OCI-LY1 (cell line): ENCODE data around the gene F2R.

ENCODE experiments used
- H2AFZ ChIP-seq: fragments of 200-600 bp; sonication (generic), shearing (Covaris generic); 2 replicates; pipeline ENCODE4 v1.6.0; 2014; ENCODE audit warnings: antibody characterized with exemption, mild to moderate bottlenecking, low read length
- H3F3A ChIP-seq: fragments of 200-600 bp; sonication (generic), shearing (Covaris generic); 2 replicates; pipeline ENCODE4 v1.6.0; 2014; ENCODE audit warnings: mild to moderate bottlenecking, antibody characterized with exemption, low read length, moderate library complexity; ENCODE audit not compliant: insufficient read depth
- H3K27ac ChIP-seq: fragments of 200-600 bp; sonication (generic); 2 replicates; pipeline ENCODE4 v1.5.1; 2014; ENCODE audit warnings: low read length, mixed run types, mild to moderate bottlenecking, low read depth; ENCODE audit not compliant: poor library complexity, severe bottlenecking
- H3K27me3 ChIP-seq: fragments of 200-600 bp; sonication (generic); 2 replicates; pipeline ENCODE4 v1.6.0; 2014; ENCODE audit warnings: antibody characterized with exemption, mild to moderate bottlenecking, low read length, moderate library complexity; ENCODE audit not compliant: insufficient read depth
- H3K36me3 ChIP-seq: fragments of 200-600 bp; sonication (generic); 2 replicates; pipeline ENCODE4 v1.6.1; 2014; ENCODE audit warnings: mild to moderate bottlenecking, antibody characterized with exemption, low read length, moderate library complexity, mixed read lengths; ENCODE audit not compliant: insufficient read depth
- H3K4me1 ChIP-seq: fragments of 200-600 bp; sonication (generic); 2 replicates; pipeline ENCODE4 v1.5.1; 2014; ENCODE audit warnings: mild to moderate bottlenecking, low read length, moderate library complexity; ENCODE audit not compliant: insufficient read depth, severe bottlenecking
- H3K4me2 ChIP-seq: fragments of 200-600 bp; sonication (generic), shearing (Covaris generic); 2 replicates; pipeline ENCODE4 v1.6.1; 2014; ENCODE audit warnings: low read length
- H3K4me3 ChIP-seq: fragments of 200-600 bp; sonication (generic); 2 replicates; pipeline ENCODE4 v1.5.1; 2014; ENCODE audit warnings: low read length, low read depth, mild to moderate bottlenecking, mixed read lengths; ENCODE audit not compliant: poor library complexity, severe bottlenecking
- H3K79me2 ChIP-seq: fragments of 200-600 bp; shearing (Covaris generic); 2 replicates; pipeline ENCODE4 v1.6.1; 2016; ENCODE audit warnings: mixed run types, low read length, mixed read lengths; ENCODE audit not compliant: insufficient read depth
- H3K9ac ChIP-seq: fragments of 200-600 bp; sonication (generic), shearing (Covaris generic); 2 replicates; pipeline ENCODE4 v1.6.1; 2014; ENCODE audit warnings: mild to moderate bottlenecking, low read length, mixed read lengths
- H3K9me2 ChIP-seq: fragments of 200-600 bp; sonication (generic), shearing (Covaris generic); 2 replicates; pipeline ENCODE4 v1.6.1; 2014; ENCODE audit warnings: low read depth, mild to moderate bottlenecking, low read length, mixed read lengths
- H3K9me3 ChIP-seq: fragments of 200-600 bp; shearing (Covaris generic); 2 replicates; pipeline ENCODE4 v1.6.1; 2014; ENCODE audit warnings: low read length, mixed read lengths
- H4K20me1 ChIP-seq: fragments of 200-600 bp; sonication (generic), shearing (Covaris generic); 2 replicates; pipeline ENCODE4 v1.6.0; 2016; ENCODE audit warnings: mild to moderate bottlenecking, low read length; ENCODE audit not compliant: insufficient read depth
- CTCF ChIP-seq: fragments of 200-600 bp; sonication (generic), shearing (Covaris generic); IDR thresholded peaks from 2 replicates; pipeline ENCODE4 v1.5.1; 2017; ENCODE audit warnings: mild to moderate bottlenecking, antibody characterized with exemption, low read length, moderate library complexity, mixed read lengths
- EZH2 ChIP-seq: fragments of 200-600 bp; sonication (generic), shearing (Covaris generic); IDR thresholded peaks from 2 replicates; pipeline ENCODE4 v1.8.0; 2017; ENCODE audit warnings: borderline replicate concordance, mixed run types, mild to moderate bottlenecking, antibody characterized with exemption, low read length, moderate library complexity, mixed read lengths

F2R gene

DNA sequence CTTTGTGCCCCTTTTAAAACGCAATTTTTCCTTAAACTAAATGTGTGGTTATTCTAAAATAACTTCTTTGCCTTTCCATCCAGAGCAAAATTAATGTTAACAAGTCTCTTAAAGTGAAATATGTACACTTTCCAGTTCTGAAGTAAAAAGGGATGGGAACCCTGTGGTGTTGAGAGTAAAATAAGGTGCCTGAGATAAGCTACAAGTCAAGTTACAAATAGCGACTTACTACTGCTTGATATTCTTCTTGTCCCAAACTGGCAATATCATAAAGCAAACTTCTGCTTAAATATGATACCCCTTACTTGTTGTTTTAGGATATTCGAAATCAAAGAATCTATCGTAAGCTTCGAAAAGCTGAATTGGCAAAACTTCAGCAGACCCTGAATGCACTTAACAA is 18.3 kb upstream of the F2R start:
- TF ChIP-seq CTCF, result no peak
- no peak for TF ChIP-seq EZH2

GRCh38 chr5:76700571-76700970 is 15.4 kb upstream of the F2R start:
- no peaks in the 10 kb centered on the region for H3K4me1 ChIP-seq
- 0 out of 2 replicates have a peak, but pooled peaks cover 6% of the 10 kb centered on the region for H3K36me3 ChIP-seq

More for the DNA sequence above, 18.3 kb upstream of the F2R start:
- H3K4me3 ChIP-seq, result no peak overlapping the region
- no peaks in the 10 kb centered on the region for H3F3A ChIP-seq
- no peaks in the 10 kb centered on the region for H3K27me3 ChIP-seq
- no peaks in the 10 kb centered on the region for H3K9me2 ChIP-seq
- no peaks in the 10 kb centered on the region for H3K4me1 ChIP-seq
- H4K20me1 ChIP-seq, result no peaks in the 10 kb centered on the region
- no peak overlapping the region for H3K9ac ChIP-seq
- H3K27ac ChIP-seq, result no peak overlapping the region
- H3K79me2 ChIP-seq, result no peaks in the 10 kb centered on the region
- 0 out of 2 replicates have a peak, but pooled peaks cover 6% of the 10 kb centered on the region for H3K36me3 ChIP-seq
- no peaks in the 10 kb centered on the region for H3K9me3 ChIP-seq
- H3K4me2 ChIP-seq, result no peak overlapping the region
- no peak overlapping the region for H2AFZ ChIP-seq

DNA sequence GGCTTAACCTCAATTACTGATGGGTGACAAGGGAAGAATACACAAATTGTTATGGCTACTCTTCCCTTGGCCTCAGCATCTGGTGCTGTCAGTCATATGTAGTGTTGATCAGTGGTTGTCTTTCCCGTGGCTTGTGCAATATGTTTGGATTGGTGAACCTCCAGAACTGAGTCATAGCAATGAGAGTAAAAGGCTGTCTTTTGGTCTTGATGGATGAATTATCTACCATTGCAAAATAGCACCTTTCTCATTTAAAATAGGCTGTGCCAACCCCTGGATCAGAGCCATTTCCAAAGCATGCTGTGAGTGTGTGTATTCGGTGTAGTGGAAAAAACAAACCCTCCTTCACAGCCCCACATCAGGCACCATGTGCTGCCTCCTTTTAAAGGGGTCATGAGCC is 14.6 kb upstream of the F2R start:
- H3K9ac ChIP-seq, result no peak overlapping the region
- no peak overlapping the region for H2AFZ ChIP-seq
- no peaks in the 10 kb centered on the region for H3K9me3 ChIP-seq
- no peaks in the 10 kb centered on the region for H4K20me1 ChIP-seq
- no peak for TF ChIP-seq CTCF
- TF ChIP-seq EZH2, result no peak
- H3K4me1 ChIP-seq, result no peaks in the 10 kb centered on the region
- H3K36me3 ChIP-seq, result 0 out of 2 replicates have a peak, but pooled peaks cover 6% of the 10 kb centered on the region
- no peaks in the 10 kb centered on the region for H3K79me2 ChIP-seq
- H3K4me2 ChIP-seq, result no peak overlapping the region
- no peak overlapping the region for H3K27ac ChIP-seq
- no peaks in the 10 kb centered on the region for H3K9me2 ChIP-seq
- H3K4me3 ChIP-seq, result no peak overlapping the region
- no peaks in the 10 kb centered on the region for H3F3A ChIP-seq
- H3K27me3 ChIP-seq, result no peaks in the 10 kb centered on the region

More at GRCh38 chr5:76700571-76700970, 15.4 kb upstream of the F2R start:
- Histone ChIP-seq H3K9ac (no peak overlapping the region), H3K9me3 (no peaks in the 10 kb centered on the region), H3F3A (no peaks in the 10 kb centered on the region), H3K9me2 (no peaks in the 10 kb centered on the region), H2AFZ (no peak overlapping the region), H3K27me3 (no peaks in the 10 kb centered on the region), H3K4me3 (no peak overlapping the region), H3K27ac (no peak overlapping the region), H4K20me1 (no peaks in the 10 kb centered on the region), H3K79me2 (no peaks in the 10 kb centered on the region), H3K4me2 (no peak overlapping the region)
- no peak for TF ChIP-seq EZH2
- TF ChIP-seq CTCF, result no peak
